ENCODE data around the gene FRMD1.

DNA sequence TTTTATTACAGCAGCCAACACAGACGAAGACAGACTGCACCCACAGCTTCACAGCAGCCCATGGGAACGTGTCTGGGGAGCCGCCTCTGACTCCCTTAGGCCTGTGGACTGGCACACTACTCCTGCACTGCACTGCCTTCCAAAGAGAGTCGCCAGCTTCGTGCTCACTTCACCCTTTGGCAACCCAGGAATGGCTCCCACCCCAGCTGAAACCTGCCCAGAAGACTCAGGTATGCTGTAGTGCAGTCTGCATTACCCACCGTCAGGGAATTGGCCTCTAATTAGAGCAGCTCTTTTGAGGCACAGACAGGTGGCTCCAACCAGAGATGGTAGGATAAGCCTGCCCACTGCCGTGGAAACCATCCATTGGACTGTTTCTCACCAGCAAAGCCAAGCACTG lies 39.9 kb upstream of the FRMD1 start:
- TF ChIP-seq ZNF274 (IDR thresholded peaks at IDR 0.05; ENCODE audit: low read depth, low read length) (no peak), YY1 (IDR thresholded peaks at IDR 0.05; ENCODE audit: insufficient read depth, insufficient read length) (no peak), SUZ12 (IDR thresholded peaks at IDR 0.05; ENCODE audit: extremely low read depth, insufficient read depth, insufficient read length) (no peak)

All from NT2/D1 (cell line).